HG03025 (cell line): ENCODE measurements around the gene CA7.
"Not testable (repeated sequence)": the region's sequence is repeated elsewhere in the genome, so short reads cannot be mapped to it uniquely, and the experiment has no call there.

Experiments used
- ATAC-seq: cut with Tn5 transposase; IDR thresholded peaks from one replicate; pipeline ENCODE4 v1.9.1; 2021; ENCODE audit warnings: mild to moderate bottlenecking, moderate library complexity; ENCODE audit not compliant: unreplicated experiment, low FRiP score

CA7 gene

GRCh38 chr16:66894948-66895688 lies 50.9 kb downstream of the CA7 start:
- ATAC-seq: no peak

- ATAC-seq: no peak
Measured at GRCh38 chr16:66895689-66895979, 51.4 kb downstream of the CA7 start.

- ATAC-seq: no peak
Measured at GRCh38 chr16:66895999-66896398, 51.8 kb downstream of the CA7 start.

GRCh38 chr16:66896682-66897081 lies 52.5 kb downstream of the CA7 start:
- not testable (repeated sequence) for ATAC-seq

GRCh38 chr16:66898207-66898606 lies 54.0 kb downstream of the CA7 start:
- ATAC-seq: no peak

- ATAC-seq: no peak
Measured at GRCh38 chr16:66898933-66899309, 54.7 kb downstream of the CA7 start.

- ATAC-seq: no peak
Measured at GRCh38 chr16:66899310-66899944, 55.2 kb downstream of the CA7 start.

GRCh38 chr16:66899945-66900710 lies 55.9 kb downstream of the CA7 start:
- ATAC-seq: no peak

- no peak for ATAC-seq
Measured at GRCh38 chr16:66900721-66901441, 56.7 kb downstream of the CA7 start.

- no peak for ATAC-seq
Measured at GRCh38 chr16:66901626-66902025, 57.4 kb downstream of the CA7 start.

- no peak for ATAC-seq
Measured at GRCh38 chr16:66902648-66903543, 58.7 kb downstream of the CA7 start.
